H1 (cell line): ENCODE results near the gene ZNF407. TPM values are rescaled to one million over a fixed set of nuclear protein-coding genes. Genes with fewer than 3 reads are reported as not detected.

Experiments used
- CTCF ChIA-PET: fragments of 300-600 bp; sonication (Branson Sonifier 250); formaldehyde crosslinking; loops from one replicate; lab custom pipeline; 2021; ENCODE audit not compliant: partially characterized antibody; lab: Charles Lee
- POLR2A ChIA-PET: fragments of 300-600 bp; sonication (Branson Sonifier 250); formaldehyde crosslinking; loops from one replicate; lab custom pipeline; 2021; ENCODE audit warnings: inconsistent platforms; ENCODE audit not compliant: partially characterized antibody; lab: Charles Lee
- DNase-seq, 2 experiments: peaks; one replicate each; pipeline versions ENCODE4 v3.0.0 to v3.0.0-alpha.2; 2010 to 2022; ENCODE audit warnings: low spot score in 2 of 2, low read depth in 1 of 2, mixed read lengths in 1 of 2
- FAIRE-seq: peaks from 2 replicates; lab custom pipeline; 2011; peaks lifted over from hg19 to GRCh38; lab: Jason Lieb, UNC
- H2AFZ ChIP-seq: 2 replicates; pipeline ENCODE4 v1.8.1; 2012; ENCODE audit warnings: low read length, inconsistent platforms
- H2AK5ac ChIP-seq: 2 replicates; pipeline ENCODE4 v1.6.1; 2013; ENCODE audit warnings: low read depth, low read length
- H2BK120ac ChIP-seq: replicated peaks from 2 replicates; pipeline ENCODE3; 2013; ENCODE audit warnings: low read depth, low read length, inconsistent platforms
- H2BK12ac ChIP-seq: 2 replicates; pipeline ENCODE4 v1.6.1; 2013; ENCODE audit warnings: low read depth, low read length
- H2BK15ac ChIP-seq: 2 replicates; pipeline ENCODE4 v1.6.1; 2013; ENCODE audit warnings: low read length
- H2BK20ac ChIP-seq: 2 replicates; pipeline ENCODE4 v1.6.1; 2013; ENCODE audit warnings: low read length
- H2BK5ac ChIP-seq: 2 replicates; pipeline ENCODE4 v1.6.1; 2013; ENCODE audit warnings: low read depth, low read length
- H3K14ac ChIP-seq: 2 replicates; pipeline ENCODE4 v1.6.1; 2013; ENCODE audit warnings: inconsistent platforms; ENCODE audit not compliant: insufficient read length
- H3K18ac ChIP-seq: 2 replicates; pipeline ENCODE4 v1.6.1; 2013; ENCODE audit warnings: low read length; ENCODE audit errors: extremely low read depth
- H3K23ac ChIP-seq: 2 replicates; pipeline ENCODE4 v1.6.1; 2013; ENCODE audit warnings: inconsistent platforms; ENCODE audit not compliant: insufficient read length
- H3K23me2 ChIP-seq: 2 replicates; pipeline ENCODE4 v1.6.1; 2013; ENCODE audit warnings: low read depth, low read length
- H3K27ac ChIP-seq: 2 replicates; pipeline ENCODE4 v1.6.1; 2011; ENCODE audit warnings: low read depth, low read length, inconsistent platforms
- H3K27me3 ChIP-seq, 4 experiments: replicated peaks in 1 of 4; 1 replicate in 1 of 4; 2 replicates in 3 of 4; pipeline versions ENCODE4 v1.6.1 to v1.8.1; 2011 to 2013; ENCODE audit warnings: low read length in 3 of 4, mild to moderate bottlenecking in 3 of 4, inconsistent platforms in 2 of 4, mixed read lengths in 2 of 4, moderate library complexity in 1 of 4; ENCODE audit not compliant: control insufficient read depth in 3 of 4, insufficient read depth in 3 of 4; ENCODE audit errors: extremely low read depth in 1 of 4
- H3K36me3 ChIP-seq, 4 experiments: 2 replicates each; pipeline versions ENCODE4 v1.6.1 to v1.8.1; 2011 to 2013; ENCODE audit warnings: mild to moderate bottlenecking in 4 of 4, low read length in 3 of 4, moderate library complexity in 2 of 4, control low read depth in 1 of 4, inconsistent platforms in 1 of 4; ENCODE audit not compliant: insufficient read depth in 4 of 4, control insufficient read depth in 2 of 4
- H3K4ac ChIP-seq: replicated peaks from 2 replicates; pipeline ENCODE3; 2013; ENCODE audit warnings: low read length, low read depth, mixed read lengths, inconsistent platforms; ENCODE audit not compliant: insufficient read length
- H3K4me1 ChIP-seq, 4 experiments: replicated peaks in 1 of 4; 1 replicate in 1 of 4; 2 replicates in 3 of 4; pipeline versions ENCODE4 v1.6.1 to v1.8.1; 2011 to 2013; ENCODE audit warnings: low read length in 3 of 4, inconsistent platforms in 2 of 4, mixed read lengths in 1 of 4; ENCODE audit not compliant: insufficient read depth in 4 of 4, control insufficient read depth in 3 of 4
- H3K4me2 ChIP-seq, 2 experiments: 2 replicates each; pipeline versions ENCODE4 v1.6.1 to v1.8.1; 2011 to 2013; ENCODE audit warnings: low read depth in 2 of 2, low read length in 2 of 2, control low read depth in 1 of 2, inconsistent platforms in 1 of 2, mild to moderate bottlenecking in 1 of 2; ENCODE audit not compliant: insufficient read depth in 1 of 2
- H3K4me3 ChIP-seq, 4 experiments: fragments of 200-600, 300-600 bp in 1 of 4; sonication (generic), shearing (Covaris generic), sonication (Bioruptor Twin) in 1 of 4; 2 replicates each; pipeline versions ENCODE4 v1.5.1 to v1.8.1; 2011 to 2016; ENCODE audit warnings: low read length in 4 of 4, low read depth in 3 of 4, control low read depth in 2 of 4, inconsistent platforms in 2 of 4, mild to moderate bottlenecking in 2 of 4, mixed read lengths in 1 of 4, moderate library complexity in 1 of 4; ENCODE audit not compliant: insufficient read depth in 2 of 4; ENCODE audit errors: extremely low read depth in 1 of 4
- H3K56ac ChIP-seq: replicated peaks from 2 replicates; pipeline ENCODE3; 2013; ENCODE audit warnings: low read depth, mild to moderate bottlenecking, mixed read lengths, low read length, inconsistent platforms; ENCODE audit not compliant: insufficient read length
- H3K79me1 ChIP-seq: 2 replicates; pipeline ENCODE4 v1.6.1; 2013; ENCODE audit warnings: low read depth, low read length, control low read depth
- H3K79me2 ChIP-seq, 2 experiments: 2 replicates each; pipeline versions ENCODE4 v1.6.1 to v1.8.1; 2012 to 2013; ENCODE audit warnings: low read length in 2 of 2, mild to moderate bottlenecking in 2 of 2, inconsistent platforms in 1 of 2; ENCODE audit not compliant: insufficient read depth in 2 of 2, control insufficient read depth in 1 of 2
- H3K9ac ChIP-seq, 4 experiments: replicated peaks in 1 of 4; 1 replicate in 1 of 4; 2 replicates in 3 of 4; pipeline versions ENCODE4 v1.6.1 to v1.8.1; 2011 to 2013; ENCODE audit warnings: low read depth in 3 of 4, low read length in 3 of 4, control low read depth in 2 of 4, mild to moderate bottlenecking in 2 of 4, moderate library complexity in 2 of 4, inconsistent platforms in 1 of 4; ENCODE audit errors: extremely low read depth in 1 of 4
- H3K9me3 ChIP-seq, 2 experiments: 2 replicates each; pipeline versions ENCODE4 v1.6.1 to v1.8.1; 2012 to 2013; ENCODE audit warnings: mild to moderate bottlenecking in 2 of 2, moderate library complexity in 2 of 2, control low read depth in 1 of 2, inconsistent platforms in 1 of 2, low read depth in 1 of 2, low read length in 1 of 2, mixed read lengths in 1 of 2; ENCODE audit not compliant: insufficient read depth in 2 of 2
- H4K20me1 ChIP-seq, 2 experiments: replicated peaks in 1 of 2; 2 replicates each; pipeline versions ENCODE3 to v1.8.1; 2011 to 2013; ENCODE audit warnings: inconsistent platforms in 2 of 2, low read length in 2 of 2, mild to moderate bottlenecking in 1 of 2; ENCODE audit not compliant: insufficient read depth in 2 of 2, control insufficient read depth in 1 of 2
- H4K5ac ChIP-seq: 2 replicates; pipeline ENCODE4 v1.6.1; 2013; ENCODE audit warnings: low read length, low read depth, mixed read lengths, inconsistent platforms; ENCODE audit not compliant: insufficient read length
- H4K8ac ChIP-seq: 2 replicates; pipeline ENCODE4 v1.8.0; 2013; ENCODE audit warnings: mild to moderate bottlenecking, moderate library complexity, low read length, inconsistent platforms; ENCODE audit not compliant: insufficient read depth; ENCODE audit errors: extremely low read depth
- H4K91ac ChIP-seq: replicated peaks from 2 replicates; pipeline ENCODE3; 2013; ENCODE audit warnings: low read length, mixed read lengths, inconsistent platforms; ENCODE audit not compliant: insufficient read length
- CBX8 ChIP-seq: fragments of 300-800, 300-1000 bp; sonication (generic); IDR thresholded peaks from 2 replicates; pipeline ENCODE4 v1.7.1; 2016; ENCODE audit warnings: low read depth, low read length, borderline replicate concordance
- GTF2F1 ChIP-seq: IDR thresholded peaks from 2 replicates; pipeline ENCODE4 v1.6.1; 2012; ENCODE audit warnings: low read depth, low read length, improper control_type of control experiment, borderline replicate concordance
- KDM5A ChIP-seq: fragments of 200-600 bp; IDR thresholded peaks from 2 replicates; pipeline ENCODE4 v1.7.1; 2012; ENCODE audit warnings: mild to moderate bottlenecking, low read length, inconsistent platforms, mixed read lengths
- NANOG ChIP-seq: IDR thresholded peaks from 2 replicates; pipeline ENCODE4 v1.6.1; 2011; ENCODE audit warnings: low read length, low read depth, mild to moderate bottlenecking, inconsistent platforms; ENCODE audit not compliant: insufficient read depth, poor library complexity, severe bottlenecking
- RAD21 ChIP-seq, 2 experiments: IDR thresholded peaks in 1 of 2; conservative IDR thresholded peaks in 1 of 2; 2 replicates each; pipeline ENCODE4 v1.6.1; 2011; ENCODE audit warnings: low read depth in 2 of 2, low read length in 2 of 2, improper control_type of control experiment in 1 of 2, inconsistent platforms in 1 of 2, mild to moderate bottlenecking in 1 of 2, moderate library complexity in 1 of 2
- SP1 ChIP-seq: IDR thresholded peaks from 2 replicates; pipeline ENCODE4 v1.6.1; 2011; ENCODE audit warnings: low read depth, low read length
- TBP ChIP-seq: IDR thresholded peaks from 2 replicates; pipeline ENCODE4 v1.6.1; 2011; ENCODE audit warnings: low read depth, low read length, improper control_type of control experiment
- WGBS, 2 experiments: shearing (Covaris generic) in 1 of 2; methylation state at CpG; one replicate each; pipeline versions ENCODE4 v1.1.6 to v1.1.7; 2013 to 2015; ENCODE audit warnings: low lambda C conversion rate in 2 of 2, mixed read lengths in 2 of 2, inconsistent platforms in 1 of 2, low coverage in 1 of 2, missing lambda C conversion rate in 1 of 2; ENCODE audit not compliant: insufficient replicate concordance in 2 of 2, insufficient coverage in 1 of 2, insufficient read length in 1 of 2; ENCODE audit errors: extremely low coverage in 1 of 2, missing lambda C conversion rate in 1 of 2; 5-methylcytosine and 5-hydroxymethylcytosine counted together
- polyA plus RNA-seq, 7 experiments: library from polyadenylated mRNA; depleted of rRNA in 3 of 7; stranded (reverse) in 5 of 7; unstranded in 2 of 7; fragments of >200 nt in 5 of 7; fragments of 200-250 nt in 2 of 7; gene quantifications; 1 replicate in 5 of 7; 2 replicates in 1 of 7; 4 replicates in 1 of 7; pipeline versions ENCODE4 v1.2.1 to v1.2.3, GENCODE V29; 2011 to 2013; ENCODE audit warnings: missing spikeins in 2 of 7, mixed read lengths in 2 of 7
- total RNA-seq: library from RNA; stranded (reverse); fragmentation: NEBNext Ultra II Directional; extraction: Animal tissue kit (Norgen Biotek cat#: 25700); gene quantifications from 2 replicates; pipeline ENCODE4 v1.2.1, GENCODE V29; 2021

The ZNF407 gene
- total and polyA plus RNA-seq, 2 of the 8 experiments (the other 6 are each of a cell fraction or from before 2014, with no cell fraction given), result 1.5 to 6.8 TPM

- no peaks in the 10 kb centered on the region for H3K79me2 ChIP-seq
- H3K4me1 ChIP-seq, result peaks cover 0 to 3% (median 0%) of the 10 kb centered on the region in 4 experiments; a peak in 1 of 7 replicates
- TF ChIP-seq KDM5A (no peak), NANOG (no peak), RAD21 (IDR thresholded peaks at IDR 0.05 in 1 of 2, conservative IDR thresholded peaks at IDR 0.05 in 1 of 2; ENCODE audit: low read depth in 2 of 2, low read length in 2 of 2) (no peak), CBX8 (no peak), TBP (no peak), SP1 (no peak), GTF2F1 (no peak)
- H4K20me1 ChIP-seq, result no peaks in the 10 kb centered on the region
- H2AK5ac ChIP-seq, result no peak overlapping the region
- H3K79me1 ChIP-seq, result no peaks in the 10 kb centered on the region
- H4K91ac ChIP-seq, result no peak overlapping the region
- FAIRE-seq (no peak), DNase-seq (no peak)
- H2BK12ac ChIP-seq, result no peak overlapping the region
- H3K18ac ChIP-seq, result no peak overlapping the region
- POLR2A ChIA-PET, result no interaction called here
- no peaks in the 10 kb centered on the region for H3K23me2 ChIP-seq
- no peak overlapping the region for H3K56ac ChIP-seq
- no peak overlapping the region for H3K14ac ChIP-seq
- no peak overlapping the region for H3K23ac ChIP-seq
- no peak overlapping the region for H3K4me2 ChIP-seq
- no peaks in the 10 kb centered on the region for H3K9me3 ChIP-seq
- no peak overlapping the region for H2AFZ ChIP-seq
- no peaks in the 10 kb centered on the region for H3K36me3 ChIP-seq
- H3K27ac ChIP-seq, result no peak overlapping the region
- H3K27me3 ChIP-seq, result no peaks in the 10 kb centered on the region
- CTCF ChIA-PET, result no interaction called here
- H2BK5ac ChIP-seq, result no peak overlapping the region
- H3K9ac ChIP-seq, result no peak overlapping the region
- H4K8ac ChIP-seq, result no peak overlapping the region
- no peak overlapping the region for H3K4ac ChIP-seq
- H2BK15ac ChIP-seq, result no peak overlapping the region
- 85% methylated on average over 1 of the region's 1 CpG; no CpG with 5 or more reads in 1 of the 2 experiments for WGBS, 2 experiments
- no peak overlapping the region for H4K5ac ChIP-seq
- H2BK20ac ChIP-seq, result no peak overlapping the region
- H3K4me3 ChIP-seq, result no peak overlapping the region
- H2BK120ac ChIP-seq, result no peak overlapping the region
Measured at GRCh38 chr18:74895686-74896085, 298.0 kb downstream of the ZNF407 start.
